Measurements from ENCODE around the gene CDH5. TPM values are rescaled to one million over a fixed set of nuclear protein-coding genes. Genes with fewer than 3 reads are reported as not detected.

Gene CDH5
- total and polyA plus RNA-seq, 5 donors from 2014 or later: not detected

DNA sequence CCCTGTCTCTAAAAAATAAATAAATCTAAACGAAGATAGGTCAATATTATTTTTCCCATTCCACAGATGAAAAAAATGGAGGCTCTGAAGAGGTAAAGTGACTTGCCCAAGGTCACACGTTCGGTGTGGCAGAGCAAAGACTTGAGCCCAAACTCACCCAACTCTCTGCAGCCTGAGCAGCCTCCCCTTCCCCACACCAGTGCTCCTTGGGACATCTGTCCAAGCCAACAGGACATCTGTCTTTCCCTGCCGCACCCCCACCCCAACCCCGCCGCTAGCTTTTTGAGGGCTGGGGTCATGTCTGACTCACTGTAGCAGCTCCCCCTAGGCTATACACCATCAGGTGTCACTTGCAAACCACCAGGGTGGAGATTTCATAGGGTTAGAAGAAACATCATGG lies 55.4 kb downstream of the CDH5 start:
- H3K9me3 Mint-ChIP-seq: peaks cover 0 to 2% (median 0%) of the 10 kb centered on the region in 7 donors
- Histone ChIP-seq H3K27me3 (ENCODE audit: control insufficient read depth, insufficient read depth, low read length) (peaks cover 15% of the 10 kb centered on the region), H3K27ac (ENCODE audit: insufficient read depth, low read length, poor library complexity, severe bottlenecking) (no peak overlapping the region), H3K4me3 (ENCODE audit: low read depth, low read length) (no peak overlapping the region), H3K4me1 (ENCODE audit: control insufficient read depth, insufficient read depth, low read length, poor library complexity, severe bottlenecking) (peaks cover 3% of the 10 kb centered on the region), H3K9me3 (ENCODE audit: control insufficient read depth in 2 of 2, low read length in 2 of 2) (no peaks in the 10 kb centered on the region), H3K36me3 (ENCODE audit: control insufficient read depth, insufficient read depth, low read length) (no peaks in the 10 kb centered on the region)
- peaks cover 38% of the 10 kb centered on the region for H3K27me3 Mint-ChIP-seq
- H3K36me3 Mint-ChIP-seq: peaks cover 5% of the 10 kb centered on the region
- no peak overlapping the region for H3K27ac Mint-ChIP-seq
- DNase-seq: no peak
- H3K4me1 Mint-ChIP-seq: peaks cover 0 to 9% (median 5%) of the 10 kb centered on the region in 4 donors
- no peak overlapping the region for H3K4me3 Mint-ChIP-seq
- no peak for ATAC-seq (ENCODE audit: low read depth in 2 of 2)

DNA sequence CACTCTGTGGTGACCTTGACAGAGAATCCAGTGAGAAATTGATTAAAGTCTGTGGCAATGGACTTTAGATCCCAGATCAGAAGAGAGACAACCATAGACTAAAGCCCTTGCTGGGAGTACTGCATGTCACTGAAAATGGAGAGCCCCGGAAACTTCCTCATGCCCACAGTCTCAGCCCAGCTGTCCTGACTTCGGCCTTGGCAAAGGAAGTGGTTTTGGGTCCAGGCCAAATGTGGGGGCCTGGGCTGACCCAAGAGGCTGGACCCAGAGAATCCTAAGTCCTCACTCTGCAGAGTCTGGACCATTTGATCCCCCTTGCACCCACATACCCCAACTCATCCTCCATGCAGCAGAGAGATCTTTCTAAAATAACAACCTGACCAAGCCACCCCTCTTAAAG lies 55.9 kb downstream of the CDH5 start:
- Mint-ChIP-seq H3K4me3 (no peak overlapping the region), H3K27ac (no peak overlapping the region), H3K27me3 (peaks cover 38% of the 10 kb centered on the region), H3K4me1 (peaks cover 0 to 9% (median 5%) of the 10 kb centered on the region in 4 donors), H3K9me3 (peaks cover 0 to 2% (median 0%) of the 10 kb centered on the region in 7 donors), H3K36me3 (peaks cover 5% of the 10 kb centered on the region)
- no peaks in the 10 kb centered on the region for H3K36me3 ChIP-seq (ENCODE audit: control insufficient read depth, insufficient read depth, low read length)
- no peak for ATAC-seq (ENCODE audit: low read depth in 2 of 2)
- no peak overlapping the region for H3K27ac ChIP-seq (ENCODE audit: insufficient read depth, low read length, poor library complexity, severe bottlenecking)
- no peaks in the 10 kb centered on the region for H3K9me3 ChIP-seq (ENCODE audit: control insufficient read depth in 2 of 2, low read length in 2 of 2)
- no peak overlapping the region for H3K4me3 ChIP-seq (ENCODE audit: low read depth, low read length)
- peaks cover 3% of the 10 kb centered on the region for H3K4me1 ChIP-seq (ENCODE audit: control insufficient read depth, insufficient read depth, low read length, poor library complexity, severe bottlenecking)
- peaks cover 15% of the 10 kb centered on the region for H3K27me3 ChIP-seq (ENCODE audit: control insufficient read depth, insufficient read depth, low read length)
- DNase-seq: no peak

DNA sequence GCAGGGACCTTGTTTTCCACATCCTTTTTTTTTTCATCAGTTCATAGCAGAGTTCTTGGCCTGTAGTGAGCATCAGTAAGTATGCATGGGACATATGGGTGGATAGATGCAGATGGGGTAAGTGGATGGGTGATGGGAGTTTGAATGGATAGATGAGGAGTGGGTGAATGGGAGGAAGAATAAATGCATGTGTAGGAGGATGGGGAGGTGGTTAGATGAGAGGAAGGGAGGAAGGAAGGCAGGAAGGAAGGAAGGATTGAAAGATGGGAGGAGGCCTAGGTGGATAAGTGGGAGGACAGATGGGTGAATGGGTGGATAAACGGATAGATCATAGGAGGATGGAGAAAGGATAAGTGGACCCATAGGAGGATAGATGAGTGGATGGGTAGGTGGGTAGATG lies 56.7 kb downstream of the CDH5 start:
- H3K27me3 ChIP-seq (ENCODE audit: control insufficient read depth, insufficient read depth, low read length): peaks cover 16% of the 10 kb centered on the region
- peaks cover 9% of the 10 kb centered on the region for H3K4me1 ChIP-seq (ENCODE audit: control insufficient read depth, insufficient read depth, low read length, poor library complexity, severe bottlenecking)
- Mint-ChIP-seq H3K27ac (no peak overlapping the region), H3K27me3 (peaks cover 42% of the 10 kb centered on the region), H3K4me1 (peaks cover 0 to 11% (median 2%) of the 10 kb centered on the region in 4 donors), H3K9me3 (peaks cover 0 to 2% (median 0%) of the 10 kb centered on the region in 7 donors), H3K36me3 (peaks cover 5% of the 10 kb centered on the region), H3K4me3 (no peak overlapping the region)
- no peak for DNase-seq
- no peak for ATAC-seq (ENCODE audit: low read depth in 2 of 2)
- no peak overlapping the region for H3K27ac ChIP-seq (ENCODE audit: insufficient read depth, low read length, poor library complexity, severe bottlenecking)
- no peak overlapping the region for H3K4me3 ChIP-seq (ENCODE audit: low read depth, low read length)
- no peaks in the 10 kb centered on the region for H3K9me3 ChIP-seq (ENCODE audit: control insufficient read depth in 2 of 2, low read length in 2 of 2)
- H3K36me3 ChIP-seq (ENCODE audit: control insufficient read depth, insufficient read depth, low read length): no peaks in the 10 kb centered on the region

DNA sequence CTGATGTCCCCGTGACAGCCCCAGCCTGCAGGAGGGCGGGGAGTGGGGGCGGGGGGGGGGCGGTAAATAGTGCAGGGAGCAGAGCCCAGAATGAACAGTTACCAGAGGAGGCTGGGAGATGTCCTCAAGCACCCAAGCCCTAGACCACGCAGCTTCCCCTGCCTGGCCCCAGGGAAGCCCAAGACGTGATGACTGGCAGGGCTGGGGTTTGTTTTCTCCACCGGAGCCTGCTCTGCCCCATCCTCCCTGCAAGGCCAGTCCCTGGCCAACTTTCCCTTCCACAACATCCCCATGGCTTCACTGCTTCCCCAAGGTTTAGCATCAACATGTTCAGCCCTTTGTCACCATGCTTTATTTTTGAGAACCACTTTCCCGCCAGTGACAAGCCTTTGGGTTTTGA lies 59.2 kb downstream of the CDH5 start:
- H3K27me3 Mint-ChIP-seq: peaks cover 66% of the 10 kb centered on the region
- peaks cover 0 to 18% (median 2%) of the 10 kb centered on the region in 4 donors for H3K4me1 Mint-ChIP-seq
- Histone ChIP-seq H3K36me3 (ENCODE audit: control insufficient read depth, insufficient read depth, low read length) (no peaks in the 10 kb centered on the region), H3K4me1 (ENCODE audit: control insufficient read depth, insufficient read depth, low read length, poor library complexity, severe bottlenecking) (peaks cover 9% of the 10 kb centered on the region), H3K9me3 (ENCODE audit: control insufficient read depth in 2 of 2, low read length in 2 of 2) (no peaks in the 10 kb centered on the region), H3K27ac (ENCODE audit: insufficient read depth, low read length, poor library complexity, severe bottlenecking) (no peak overlapping the region), H3K27me3 (ENCODE audit: control insufficient read depth, insufficient read depth, low read length) (peaks cover 39% of the 10 kb centered on the region), H3K4me3 (ENCODE audit: low read depth, low read length) (no peak overlapping the region)
- ATAC-seq (ENCODE audit: low read depth in 2 of 2): no peak
- H3K4me3 Mint-ChIP-seq: peak overlapping the region in 1 of 4 donors; percentile 53
- DNase-seq: no peak
- H3K27ac Mint-ChIP-seq: no peak overlapping the region
- H3K9me3 Mint-ChIP-seq: peaks cover 0 to 2% (median 0%) of the 10 kb centered on the region in 7 donors
- peaks cover 5% of the 10 kb centered on the region for H3K36me3 Mint-ChIP-seq

DNA sequence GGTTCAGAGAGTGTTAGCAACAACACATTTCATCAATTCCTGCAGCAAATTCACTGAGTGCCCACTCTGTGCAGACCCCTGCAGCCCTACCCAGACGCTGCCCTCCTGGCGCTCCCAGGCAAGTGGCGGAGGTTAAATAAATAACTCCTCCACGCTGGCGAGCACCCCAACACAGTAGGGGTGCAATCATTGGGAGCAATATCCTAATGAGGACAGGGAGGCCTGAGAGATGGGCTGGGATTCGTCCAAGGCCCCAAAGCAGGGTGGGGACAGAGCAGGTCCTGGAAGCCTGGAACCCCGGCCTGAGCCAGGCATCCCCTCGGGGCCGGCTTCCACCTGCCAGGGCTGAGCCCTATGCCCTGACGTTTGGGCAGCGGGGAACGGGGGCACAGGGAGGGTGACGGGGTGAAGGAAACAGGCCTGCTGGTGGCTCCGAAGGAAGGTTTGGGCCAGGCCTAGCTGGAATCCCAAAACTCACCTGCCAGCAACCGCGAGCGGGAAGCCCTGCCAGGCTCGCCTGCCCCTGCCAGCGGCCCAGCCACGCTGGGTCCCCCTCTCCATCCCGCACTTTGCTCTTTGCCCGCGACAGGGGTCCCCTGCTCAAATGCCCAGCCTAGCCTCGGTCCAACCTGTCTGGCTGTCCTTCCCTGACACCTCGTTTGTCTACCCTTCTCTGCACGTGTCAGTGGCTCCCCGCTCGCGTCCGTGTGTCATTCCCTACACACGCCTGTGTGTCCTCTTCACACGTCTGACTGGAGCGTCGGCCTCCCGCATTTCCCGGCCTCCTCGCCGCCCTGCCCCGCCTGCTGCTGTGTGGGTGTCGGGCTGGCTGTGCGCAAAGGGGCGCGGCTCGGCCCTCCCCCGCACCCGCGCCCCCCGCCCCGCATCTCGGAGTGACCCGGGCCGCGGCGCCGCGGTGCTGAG lies 59.9 kb downstream of the CDH5 start:
- H3K4me1 Mint-ChIP-seq: peaks cover 0 to 18% (median 3%) of the 10 kb centered on the region in 4 donors
- peaks cover 5% of the 10 kb centered on the region for H3K36me3 Mint-ChIP-seq
- no peak overlapping the region for H3K27ac ChIP-seq (ENCODE audit: insufficient read depth, low read length, poor library complexity, severe bottlenecking)
- H3K36me3 ChIP-seq (ENCODE audit: control insufficient read depth, insufficient read depth, low read length): no peaks in the 10 kb centered on the region
- ATAC-seq (ENCODE audit: low read depth in 2 of 2) (no peak), DNase-seq (no peak)
- H3K4me3 Mint-ChIP-seq: peak overlapping the region in 3 of 4 donors; percentile 38 to 75 (median 53)
- H3K9me3 ChIP-seq (ENCODE audit: control insufficient read depth in 2 of 2, low read length in 2 of 2): no peaks in the 10 kb centered on the region
- H3K27ac Mint-ChIP-seq: no peak overlapping the region
- H3K27me3 ChIP-seq (ENCODE audit: control insufficient read depth, insufficient read depth, low read length): peaks cover 36% of the 10 kb centered on the region
- no peak overlapping the region for H3K4me3 ChIP-seq (ENCODE audit: low read depth, low read length)
- H3K9me3 Mint-ChIP-seq: peaks cover 0 to 2% (median 0%) of the 10 kb centered on the region in 7 donors
- H3K4me1 ChIP-seq (ENCODE audit: control insufficient read depth, insufficient read depth, low read length, poor library complexity, severe bottlenecking): peaks cover 9% of the 10 kb centered on the region
- H3K27me3 Mint-ChIP-seq: peaks cover 71% of the 10 kb centered on the region

DNA sequence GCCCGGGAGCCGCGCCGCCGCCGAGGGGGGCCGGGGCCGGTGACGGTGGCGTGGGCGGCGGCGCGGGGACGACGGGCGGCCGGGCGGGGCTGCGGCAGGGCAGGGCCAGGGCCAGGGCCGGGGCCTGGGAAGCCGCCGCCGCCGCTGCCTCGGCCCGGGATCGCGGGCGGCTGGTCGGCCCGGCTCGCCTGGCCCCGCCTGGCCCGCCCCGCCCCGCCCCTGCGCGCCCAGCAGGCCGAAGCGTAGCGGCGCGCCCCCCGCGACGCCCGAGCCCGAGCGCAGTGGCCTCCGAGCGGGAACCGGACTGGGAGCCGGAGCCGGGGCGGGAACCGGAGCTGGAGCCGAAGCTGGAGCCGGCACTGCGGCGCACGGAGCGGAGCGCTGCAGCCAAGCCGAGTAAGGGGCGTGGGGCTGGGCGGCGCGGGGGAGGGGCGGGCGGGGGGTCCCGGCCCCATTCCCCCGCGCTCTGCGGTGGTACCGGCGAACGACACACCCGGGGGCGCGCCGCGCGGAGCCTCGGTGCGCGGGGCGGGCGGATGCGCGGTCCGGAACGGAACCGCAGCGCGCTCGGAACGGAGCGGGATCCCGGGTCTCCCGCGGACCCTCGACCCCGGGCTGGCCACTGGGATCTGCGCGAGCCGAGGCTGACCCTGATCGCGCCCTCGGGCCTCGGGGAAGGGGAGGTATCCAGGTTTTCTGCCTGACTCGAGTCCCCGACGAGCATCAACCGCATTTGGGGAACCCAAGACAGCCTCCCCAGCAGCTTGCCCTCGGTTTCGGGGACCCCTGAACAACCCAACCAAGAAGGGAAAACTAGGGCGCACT lies 60.8 kb downstream of the CDH5 start, which contains the start of gene BEAN1:
BEAN1 (plus strand) TSS at position 260 of the 825 bp plus-strand sequence. CDS start 10,382 bp downstream, outside the sequence.
- no peak within 1 kb of the TSS for H3K27ac Mint-ChIP-seq
- peak within 1 kb of the TSS; percentile 46 to 75 (median 62) for H3K4me3 Mint-ChIP-seq
- Histone ChIP-seq H3K27ac (ENCODE audit: insufficient read depth, low read length, poor library complexity, severe bottlenecking) (no peak within 1 kb of the TSS), H3K36me3 (ENCODE audit: control insufficient read depth, insufficient read depth, low read length) (no peaks in the 10 kb centered on the region), H3K4me3 (ENCODE audit: low read depth, low read length) (no peak within 1 kb of the TSS), H3K27me3 (ENCODE audit: control insufficient read depth, insufficient read depth, low read length) (peaks cover 39% of the 10 kb centered on the region), H3K4me1 (ENCODE audit: control insufficient read depth, insufficient read depth, low read length, poor library complexity, severe bottlenecking) (peaks cover 9% of the 10 kb centered on the region), H3K9me3 (ENCODE audit: control insufficient read depth in 2 of 2, low read length in 2 of 2) (no peaks in the 10 kb centered on the region)
- DNase-seq: no peak
- peaks cover 0 to 2% (median 0%) of the 10 kb centered on the region in 7 donors for H3K9me3 Mint-ChIP-seq
- no peak for ATAC-seq (ENCODE audit: low read depth in 2 of 2)
- H3K27me3 Mint-ChIP-seq: peaks cover 78% of the 10 kb centered on the region
- peaks cover 5% of the 10 kb centered on the region for H3K36me3 Mint-ChIP-seq
- peaks cover 0 to 18% (median 3%) of the 10 kb centered on the region in 4 donors for H3K4me1 Mint-ChIP-seq

DNA sequence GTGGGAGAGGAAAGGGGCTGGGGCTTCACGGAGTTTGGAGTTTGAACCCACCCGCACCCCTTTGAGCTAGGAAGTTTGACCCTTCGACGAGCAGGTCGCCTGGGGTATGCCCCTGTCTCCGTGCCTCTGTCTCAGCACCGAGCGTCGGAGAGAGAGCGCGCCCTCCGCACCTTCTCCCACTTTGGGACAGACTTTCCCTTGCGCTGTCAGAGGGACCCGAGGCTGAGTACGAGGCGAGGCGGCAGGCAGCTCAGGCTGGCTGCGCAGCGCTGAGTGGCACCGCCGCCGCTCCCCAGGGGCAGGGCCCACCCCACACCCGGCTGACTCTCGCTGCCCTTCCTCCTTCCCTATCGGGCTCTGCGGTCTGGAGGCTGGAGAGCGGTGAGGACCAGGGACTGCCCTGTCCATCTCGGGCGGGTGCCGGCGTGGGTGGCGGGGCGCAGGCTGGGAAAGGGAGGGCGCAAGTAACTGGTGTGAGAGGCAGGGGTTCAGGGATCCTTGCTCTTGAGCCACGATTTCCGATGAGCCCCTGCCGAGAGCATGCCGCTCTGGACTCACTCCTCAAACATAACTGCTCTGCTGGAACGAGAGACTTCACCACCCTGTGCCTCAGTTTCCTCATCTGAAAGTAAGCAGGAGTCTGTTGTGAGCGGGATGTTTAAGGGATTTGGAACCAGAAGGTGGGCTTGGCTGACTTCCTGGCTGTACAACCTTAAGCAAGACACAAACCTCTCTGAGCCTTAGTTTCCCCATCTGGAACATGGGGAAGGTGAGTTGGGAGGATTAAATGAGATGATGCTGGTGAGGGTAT lies 61.6 kb downstream of the CDH5 start:
- Histone ChIP-seq H3K36me3 (ENCODE audit: control insufficient read depth, insufficient read depth, low read length) (no peaks in the 10 kb centered on the region), H3K27ac (ENCODE audit: insufficient read depth, low read length, poor library complexity, severe bottlenecking) (no peak overlapping the region), H3K9me3 (ENCODE audit: control insufficient read depth in 2 of 2, low read length in 2 of 2) (no peaks in the 10 kb centered on the region), H3K4me1 (ENCODE audit: control insufficient read depth, insufficient read depth, low read length, poor library complexity, severe bottlenecking) (peaks cover 9% of the 10 kb centered on the region), H3K27me3 (ENCODE audit: control insufficient read depth, insufficient read depth, low read length) (peaks cover 43% of the 10 kb centered on the region), H3K4me3 (ENCODE audit: low read depth, low read length) (no peak overlapping the region)
- peaks cover 0 to 2% (median under 1%) of the 10 kb centered on the region in 7 donors for H3K9me3 Mint-ChIP-seq
- peak overlapping the region; percentile 46 to 70 (median 52) for H3K4me3 Mint-ChIP-seq
- H3K27ac Mint-ChIP-seq: no peak overlapping the region
- H3K36me3 Mint-ChIP-seq: no peaks in the 10 kb centered on the region
- ATAC-seq (ENCODE audit: low read depth in 2 of 2) (no peak), DNase-seq (no peak)
- H3K27me3 Mint-ChIP-seq: peaks cover 82% of the 10 kb centered on the region
- peaks cover 0 to 18% (median 3%) of the 10 kb centered on the region in 4 donors for H3K4me1 Mint-ChIP-seq
